Measurements from ENCODE around the gene SLC24A3.

SLC24A3 gene

GRCh38 chr20:19448632-19449031 lies 236.2 kb downstream of the SLC24A3 start:
- H3K4me3 ChIP-seq (replicated peaks in 1 of 2; ENCODE audit: low read depth in 2 of 2, low read length in 2 of 2) = no peak overlapping the region
- no peak for DNase-seq (ENCODE audit: low read depth in 2 of 2)
- no peak for TF ChIP-seq CTCF (IDR thresholded peaks at IDR 0.05; ENCODE audit: low read depth, low read length)

GRCh38 chr20:19449051-19449450 lies 236.6 kb downstream of the SLC24A3 start:
- TF ChIP-seq CTCF (IDR thresholded peaks at IDR 0.05; ENCODE audit: low read depth, low read length) = no peak
- no peak overlapping the region for H3K4me3 ChIP-seq (replicated peaks in 1 of 2; ENCODE audit: low read depth in 2 of 2, low read length in 2 of 2)
- DNase-seq (ENCODE audit: low read depth in 2 of 2) = peak in 1 of 2 donors; percentile 8

GRCh38 chr20:19451231-19451922 lies 238.9 kb downstream of the SLC24A3 start:
- TF ChIP-seq CTCF (IDR thresholded peaks at IDR 0.05; ENCODE audit: low read depth, low read length) = no peak
- H3K4me3 ChIP-seq (replicated peaks in 1 of 2; ENCODE audit: low read depth in 2 of 2, low read length in 2 of 2) = no peak overlapping the region
- DNase-seq (ENCODE audit: low read depth in 2 of 2) = no peak

GRCh38 chr20:19451923-19452295 lies 239.5 kb downstream of the SLC24A3 start:
- no peak overlapping the region for H3K4me3 ChIP-seq (replicated peaks in 1 of 2; ENCODE audit: low read depth in 2 of 2, low read length in 2 of 2)
- no peak for DNase-seq (ENCODE audit: low read depth in 2 of 2)
- TF ChIP-seq CTCF (IDR thresholded peaks at IDR 0.05; ENCODE audit: low read depth, low read length) = no peak

- TF ChIP-seq CTCF (IDR thresholded peaks at IDR 0.05; ENCODE audit: low read depth, low read length) = no peak
- peak in 1 of 2 donors; percentile 18 for DNase-seq (ENCODE audit: low read depth in 2 of 2)
- H3K4me3 ChIP-seq (replicated peaks in 1 of 2; ENCODE audit: low read depth in 2 of 2, low read length in 2 of 2) = no peak overlapping the region
These were observed 241.0 kb downstream of the SLC24A3 start for GRCh38 chr20:19453410-19453809.

GRCh38 chr20:19453862-19454261 lies 241.4 kb downstream of the SLC24A3 start:
- no peak for TF ChIP-seq CTCF (IDR thresholded peaks at IDR 0.05; ENCODE audit: low read depth, low read length)
- DNase-seq (ENCODE audit: low read depth in 2 of 2) = no peak
- H3K4me3 ChIP-seq (replicated peaks in 1 of 2; ENCODE audit: low read depth in 2 of 2, low read length in 2 of 2) = no peak overlapping the region

Measured in cardiac fibroblast (primary cell).